GM12878 (cell line): ENCODE results near the gene CDH15. TPM values are rescaled to one million over a fixed set of nuclear protein-coding genes. Genes with fewer than 3 reads are reported as not detected.

Source experiments
- ATAC-seq: fragments of 200-7000 bp; cut with Tn5 transposase; 3 replicates; pipeline ENCODE4 v1.9.1; 2020; ENCODE audit warnings: mild to moderate bottlenecking, moderate library complexity
- BruUV-seq: library from RNA; stranded (reverse); fragments of 400-500 nt; replicated peaks from 2 replicates; lab custom pipeline; 2021; lab: Mats Ljungman, UMichigan
- CTCF ChIA-PET: fragments of 300-600 bp; sonication (Branson Sonifier 250); formaldehyde crosslinking; extraction: SDS; loops from one replicate; lab custom pipeline; 2021; ENCODE audit warnings: inconsistent platforms; lab: Yijun Ruan, JAX
- POLR2A ChIA-PET: fragments of 350-600 bp; formaldehyde crosslinking; extraction: SDS; loops from one replicate; lab custom pipeline; 2021; ENCODE audit warnings: inconsistent platforms; lab: Charles Lee
- RAD21 ChIA-PET: fragments of 300-600 bp; sonication (Branson Sonifier 250); formaldehyde crosslinking; loops from one replicate; lab custom pipeline; 2023; ENCODE audit warnings: antibody characterized with exemption; ENCODE audit not compliant: unreplicated experiment; lab: Charles Lee
- SMC1A ChIA-PET: fragments of 300-600 bp; sonication (Branson Sonifier 250); formaldehyde crosslinking; loops from one replicate; lab custom pipeline; 2023; ENCODE audit not compliant: unreplicated experiment, uncharacterized antibody; lab: Charles Lee
- DNase-seq: peaks from one replicate; pipeline ENCODE4 v3.0.0-alpha.2; 2011; ENCODE audit warnings: low read depth, low spot score
- FAIRE-seq: peaks from 3 replicates; lab custom pipeline; 2011; peaks lifted over from hg19 to GRCh38; lab: Jason Lieb, UNC
- H2AFZ ChIP-seq: 2 replicates; pipeline ENCODE4 v1.6.0; 2011; ENCODE audit warnings: low read depth, low read length, control low read depth; ENCODE audit not compliant: control insufficient read depth
- H3K27ac ChIP-seq: 2 replicates; pipeline ENCODE4 v1.5.1; 2011; ENCODE audit warnings: control low read depth; ENCODE audit not compliant: control insufficient read depth, insufficient read depth
- H3K27me3 ChIP-seq, 2 experiments: replicated peaks in 1 of 2; 2 replicates each; pipeline versions ENCODE4 v1.6.0 to v1.6.1; 2011; ENCODE audit warnings: low read length in 1 of 2; ENCODE audit not compliant: control insufficient read depth in 2 of 2, insufficient read depth in 2 of 2
- H3K36me3 ChIP-seq, 2 experiments: 2 replicates each; pipeline ENCODE4 v1.5.1; 2011; ENCODE audit warnings: low read length in 1 of 2; ENCODE audit not compliant: control insufficient read depth in 2 of 2, insufficient read depth in 2 of 2
- H3K4me1 ChIP-seq: 2 replicates; pipeline ENCODE4 v1.6.1; 2011; ENCODE audit warnings: mild to moderate bottlenecking, low read length, moderate library complexity, mixed read lengths; ENCODE audit not compliant: control insufficient read depth, insufficient read depth
- H3K4me2 ChIP-seq: 2 replicates; pipeline ENCODE4 v1.6.0; 2011; ENCODE audit warnings: control low read depth; ENCODE audit not compliant: control insufficient read depth, insufficient read depth
- H3K4me3 ChIP-seq: fragments of 200-600 bp; sonication (generic); 2 replicates; pipeline ENCODE4 v1.5.1; 2016
- H3K79me2 ChIP-seq: 2 replicates; pipeline ENCODE4 v1.6.0; 2011; ENCODE audit warnings: low read length; ENCODE audit not compliant: control insufficient read depth, insufficient read depth
- H3K9ac ChIP-seq: 2 replicates; pipeline ENCODE4 v1.8.0; 2011; ENCODE audit warnings: low read length, control low read depth, mixed read lengths; ENCODE audit not compliant: control insufficient read depth, insufficient read depth
- H3K9me3 ChIP-seq: replicated peaks from 3 replicates; pipeline ENCODE4 v1.5.1; 2011; ENCODE audit warnings: mild to moderate bottlenecking, low read length; ENCODE audit not compliant: control insufficient read depth, insufficient read depth
- H4K20me1 ChIP-seq: 2 replicates; pipeline ENCODE4 v1.6.0; 2011; ENCODE audit not compliant: control insufficient read depth, insufficient read depth
- CBX5 ChIP-seq: sonication (generic); IDR thresholded peaks from 2 replicates; pipeline ENCODE4 v1.6.1; 2016; ENCODE audit warnings: low read depth, moderate library complexity, mild to moderate bottlenecking, inconsistent platforms
- CHD1 ChIP-seq: IDR thresholded peaks from 2 replicates; pipeline ENCODE4 v1.6.1; 2012; ENCODE audit warnings: low read depth, low read length, improper control_type of control experiment
- CHD4 ChIP-seq: fragments of 200-600 bp; sonication (generic); IDR thresholded peaks from 2 replicates; pipeline ENCODE4 v1.6.1; 2016; ENCODE audit warnings: mild to moderate bottlenecking
- CREB1 ChIP-seq: IDR thresholded peaks from 2 replicates; pipeline ENCODE4 v1.6.1; 2012; ENCODE audit warnings: low read depth, mild to moderate bottlenecking, inconsistent platforms
- FOXK2 ChIP-seq: fragments of 450-650 bp; IDR thresholded peaks from 2 replicates; pipeline ENCODE4 v1.6.1; 2017; ENCODE audit warnings: mild to moderate bottlenecking, moderate library complexity
- HDAC6 ChIP-seq: fragments of 200-600 bp; sonication (generic); IDR thresholded peaks from one replicate; pipeline ENCODE4 v1.8.0; 2017; ENCODE audit warnings: antibody characterized with exemption; ENCODE audit not compliant: unreplicated experiment
- IKZF1 ChIP-seq: fragments of 450-650 bp; conservative IDR thresholded peaks from 2 replicates; pipeline ENCODE4 v1.6.1; 2017; ENCODE audit warnings: antibody characterized with exemption, mild to moderate bottlenecking
- IKZF2 ChIP-seq, 2 experiments: fragments of 450-650 bp; IDR thresholded peaks; 2 replicates each; pipeline ENCODE4 v1.6.1; 2017; ENCODE audit warnings: mild to moderate bottlenecking in 2 of 2, moderate library complexity in 2 of 2
- IRF4 ChIP-seq: IDR thresholded peaks from 2 replicates; pipeline ENCODE4 v1.6.1; 2011; ENCODE audit warnings: low read depth, low read length
- PKNOX1 ChIP-seq: fragments of 450-650 bp; IDR thresholded peaks from 2 replicates; pipeline ENCODE4 v1.6.1; 2016; ENCODE audit warnings: mild to moderate bottlenecking
- POLR2AphosphoS2 ChIP-seq: IDR thresholded peaks from 2 replicates; pipeline ENCODE4 v1.6.1; 2011; ENCODE audit warnings: low read depth, mild to moderate bottlenecking, low read length, improper control_type of control experiment, moderate library complexity
- PRDM15 ChIP-seq: fragments of 450-650 bp; formaldehyde crosslinking; IDR thresholded peaks from 2 replicates; pipeline ENCODE4 v1.4.0; 2020; ENCODE audit warnings: mild to moderate bottlenecking, moderate library complexity
- SPI1 ChIP-seq: IDR thresholded peaks from 2 replicates; pipeline ENCODE4 v1.6.1; 2011; ENCODE audit warnings: low read depth, mild to moderate bottlenecking, low read length, moderate library complexity, borderline replicate concordance; ENCODE audit not compliant: insufficient read depth
- SREBF2 ChIP-seq: IDR thresholded peaks from 2 replicates; pipeline ENCODE4 v1.6.1; 2012; ENCODE audit warnings: mild to moderate bottlenecking, low read length
- SUPT20H ChIP-seq: IDR thresholded peaks from 2 replicates; pipeline ENCODE4 v1.6.1; 2011; ENCODE audit warnings: low read depth, mild to moderate bottlenecking, low read length, moderate library complexity, borderline replicate concordance; ENCODE audit not compliant: control insufficient read depth
- TARDBP ChIP-seq: IDR thresholded peaks from 2 replicates; pipeline ENCODE4 v1.6.1; 2016; ENCODE audit warnings: borderline replicate concordance
- TCF3 ChIP-seq: IDR thresholded peaks from 2 replicates; pipeline ENCODE4 v1.6.1; 2012; ENCODE audit warnings: low read depth, mild to moderate bottlenecking, low read length, borderline replicate concordance; ENCODE audit not compliant: insufficient read depth
- USF1 ChIP-seq: IDR thresholded peaks from 2 replicates; pipeline ENCODE4 v1.6.1; 2011; ENCODE audit warnings: borderline replicate concordance, low read depth, mild to moderate bottlenecking, moderate library complexity, mixed read lengths, low read length; ENCODE audit not compliant: insufficient read depth; ENCODE audit errors: extremely low read length
- YY1 ChIP-seq: IDR thresholded peaks from 2 replicates; pipeline ENCODE4 v1.6.1; 2011; ENCODE audit warnings: low read depth, mild to moderate bottlenecking, low read length
- ZNF217 ChIP-seq: fragments of 450-650 bp; IDR thresholded peaks from 2 replicates; pipeline ENCODE4 v1.6.1; 2017; ENCODE audit warnings: antibody characterized with exemption, mild to moderate bottlenecking
- WGBS: methylation state at CpG from one replicate; pipeline ENCODE4 v1.1.6; 2016; ENCODE audit warnings: low lambda C conversion rate; ENCODE audit not compliant: insufficient replicate concordance, insufficient coverage; ENCODE audit errors: missing lambda C conversion rate; 5-methylcytosine and 5-hydroxymethylcytosine counted together
- in situ Hi-C: fragments of 300-500 bp; cut with MboI; formaldehyde crosslinking; loops from 9 replicates; pipeline ENCODE4 v1.14.3; 2018; ENCODE audit warnings: mixed read lengths
- intact Hi-C: fragments of 100-400 bp; cut with micrococcal nuclease; formaldehyde crosslinking; loops from one replicate; pipeline ENCODE4 v1.14.2; 2022; ENCODE audit not compliant: unreplicated experiment
- polyA plus RNA-seq, 11 experiments: library from polyadenylated mRNA; depleted of rRNA in 4 of 11; unstranded in 6 of 11; stranded (reverse) in 5 of 11; fragments of >200 nt; fragmentation: Nextera tagmentation in 4 of 11; fragmentation: Illumina TruSeq in 1 of 11; extraction: Ambion mirVana in 4 of 11; extraction: Trizol in 1 of 11; gene quantifications; 1 replicate in 1 of 11; 2 replicates in 10 of 11; pipeline versions ENCODE4 v1.2.1 to v1.2.3, GENCODE V29; 2011 to 2016; ENCODE audit warnings: inconsistent platforms in 2 of 11, missing spikeins in 2 of 11, low read depth in 1 of 11
- total RNA-seq, 4 experiments: library from RNA; depleted of rRNA in 3 of 4; stranded (reverse); fragments of >200 nt in 3 of 4; fragmentation: Illumina TruSeq in 1 of 4; extraction: Trizol in 1 of 4; gene quantifications; 2 replicates each; pipeline versions ENCODE4 v1.2.1 to v1.2.3, GENCODE V29; 2013 to 2021

CDH15 gene
- total and polyA plus RNA-seq, 10 of the 15 experiments (the other 5 are each of a cell fraction or from before 2014, with no cell fraction given) = 0.02 to 0.06 TPM; not detected in 8

DNA sequence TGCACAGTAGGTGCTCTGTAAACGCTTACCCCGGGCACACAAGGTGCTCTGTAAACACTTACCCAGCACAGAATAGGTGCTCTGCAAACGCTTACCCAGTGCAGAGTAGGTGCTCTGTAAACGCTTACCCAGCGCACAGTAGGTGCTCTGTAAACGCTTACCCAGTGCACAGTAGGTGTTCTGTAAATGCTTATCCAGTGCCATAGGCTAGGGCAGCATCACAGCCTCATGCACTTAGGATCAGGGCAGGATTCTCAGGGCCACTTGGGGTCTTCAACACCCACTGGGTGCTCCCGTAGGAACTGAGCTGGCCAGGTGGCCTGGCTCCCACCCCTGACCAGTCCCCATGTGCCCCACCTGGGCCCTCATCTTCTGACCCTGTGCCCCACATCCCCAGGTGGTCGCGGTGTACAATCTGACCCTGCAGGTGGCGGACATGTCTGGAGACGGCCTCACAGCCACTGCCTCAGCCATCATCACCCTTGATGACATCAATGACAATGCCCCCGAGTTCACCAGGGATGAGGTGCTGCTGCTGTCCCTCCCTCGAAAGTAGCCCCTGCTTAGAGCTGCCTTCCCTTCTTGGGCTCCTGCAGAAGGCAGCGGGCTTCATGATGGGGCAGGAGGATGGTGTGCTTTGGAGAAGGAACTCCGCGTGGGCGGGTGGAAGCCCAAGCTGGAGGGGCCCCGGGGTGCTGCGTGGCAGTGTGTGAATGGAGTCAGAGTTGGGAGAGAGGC is 15.7 kb downstream of the CDH15 start:
- ChIA-PET RAD21 (no interaction called here), POLR2A (no interaction called here), CTCF (no interaction called here), SMC1A (no interaction called here)
- no peaks in the 10 kb centered on the region for H3K4me1 ChIP-seq
- no peak for DNase-seq
- ATAC-seq = peak; percentile 59
- no peaks in the 10 kb centered on the region for H3K9me3 ChIP-seq
- H3K9ac ChIP-seq = no peak overlapping the region
- no peak for FAIRE-seq
- in situ Hi-C loops = no loop called here
- H3K27me3 ChIP-seq = no peaks in the 10 kb centered on the region
- H3K27ac ChIP-seq = no peak overlapping the region
- H3K4me2 ChIP-seq = no peak overlapping the region
- H3K79me2 ChIP-seq = no peaks in the 10 kb centered on the region
- intact Hi-C loops = no loop called here
- BruUV-seq = no TSS peak
- H4K20me1 ChIP-seq = no peaks in the 10 kb centered on the region
- WGBS = 48% methylated on average over 19 of the region's 19 CpGs
- H3K36me3 ChIP-seq = no peaks in the 10 kb centered on the region
- H3K4me3 ChIP-seq = no peak overlapping the region
- H2AFZ ChIP-seq = no peak overlapping the region
- TF ChIP-seq CBX5 (no peak), IKZF2 (IDR thresholded peaks at IDR 0.05) (peak in 1 of 2 experiments; percentile 52; a peak in 1 of 4 replicates), SREBF2 (no peak), PRDM15 (CRISPR knock-in tag) (no peak), CHD1 (no peak), PKNOX1 (peak; percentile 46; the same call in 1 of the 2 replicates), IKZF1 (peak; percentile 25; the same call in 1 of the 2 replicates), TARDBP (no peak), IRF4 (no peak), YY1 (no peak), FOXK2 (0 out of 2 replicates have a peak, but pooled peaks have one; percentile 17), USF1 (no peak), SPI1 (0 out of 2 replicates have a peak, but pooled peaks have one; percentile 2), CHD4 (0 out of 2 replicates have a peak, but pooled peaks have one; percentile 99), SUPT20H (no peak), POLR2AphosphoS2 (no peak), TCF3 (peak; percentile 36; the same call in 1 of the 2 replicates), ZNF217 (peak; percentile 97), CREB1 (no peak), HDAC6 (no peak)
